ENCODE measurements around the gene WNT7A. TPM values are rescaled to one million over a fixed set of nuclear protein-coding genes. Genes with fewer than 3 reads are reported as not detected.

Gene WNT7A
- total RNA-seq, 1 experiment from 2014 or later = not detected

GRCh38 chr3:13791198-13792050 is 88.4 kb downstream of the WNT7A start:
- no peak overlapping the region for H4K91ac ChIP-seq (ENCODE audit: insufficient read length, low read depth, low read length)
- H2BK20ac ChIP-seq (ENCODE audit: low read depth, low read length, poor library complexity, severe bottlenecking) = no peak overlapping the region
- H2BK120ac ChIP-seq (ENCODE audit: low read depth, low read length, poor library complexity, severe bottlenecking) = no peak overlapping the region
- H3K9me3 ChIP-seq (ENCODE audit: control insufficient read depth, low read depth, low read length) = no peaks in the 10 kb centered on the region
- TF ChIP-seq CTCF (conservative IDR thresholded peaks at IDR 0.05) = no peak
- Mint-ChIP-seq H3K27ac (peak overlapping the region in 1 of 3 experiments; percentile 79; a peak in 1 of 7 replicates), H3K27me3 (ENCODE audit: low read depth) (peaks cover 15% of the 10 kb centered on the region), H3K4me1 (peaks cover 13 to 37% of the 10 kb centered on the region in 2 experiments), H3K4me3 (no peak overlapping the region), H3K9me3 (no peaks in the 10 kb centered on the region; a peak in 1 of 5 replicates), H3K36me3 (ENCODE audit: insufficient read depth in 1 of 3, low read depth in 3 of 3) (no peaks in the 10 kb centered on the region)
- DNase-seq = no peak
- no peak overlapping the region for H3T11ph ChIP-seq (ENCODE audit: low read length)
- H3K4me2 ChIP-seq (ENCODE audit: insufficient read depth, insufficient read length, low read length) = no peak overlapping the region
- no peak overlapping the region for H4K5ac ChIP-seq (ENCODE audit: insufficient read length, low read depth, low read length)
- H3K18ac ChIP-seq (ENCODE audit: insufficient read length, low read depth, low read length) = no peak overlapping the region
- H3K9ac ChIP-seq (ENCODE audit: extremely low read depth, insufficient read length, low read length) = no peak overlapping the region
- H3K27ac ChIP-seq (ENCODE audit: insufficient read length, low read depth, low read length) = no peak overlapping the region
- H3K56ac ChIP-seq (ENCODE audit: insufficient read length, low read depth, low read length) = no peak overlapping the region
- no peaks in the 10 kb centered on the region for H3K79me2 ChIP-seq (ENCODE audit: insufficient read depth, low read length)
- no peaks in the 10 kb centered on the region for H3K79me1 ChIP-seq (ENCODE audit: insufficient read depth, low read depth, low read length, poor library complexity, severe bottlenecking)
- H3K23me2 ChIP-seq (ENCODE audit: insufficient read length, low read depth, low read length, poor library complexity, severe bottlenecking) = no peaks in the 10 kb centered on the region
- H2AK5ac ChIP-seq (ENCODE audit: insufficient read length, low read length) = no peak overlapping the region
- H3K14ac ChIP-seq (ENCODE audit: insufficient read depth, low read length) = no peak overlapping the region
- no peak overlapping the region for H2BK15ac ChIP-seq (ENCODE audit: low read depth, low read length)
- H2BK5ac ChIP-seq (ENCODE audit: insufficient read length, low read length) = no peak overlapping the region
- no peaks in the 10 kb centered on the region for H4K20me1 ChIP-seq (ENCODE audit: control insufficient read depth, insufficient read depth, insufficient read length)
- WGBS (ENCODE audit: extremely low coverage, insufficient read length, low lambda C conversion rate) = no CpG with 5 or more reads among the region's 14 CpGs
- no peak overlapping the region for H3K23ac ChIP-seq (ENCODE audit: insufficient read length, low read depth, low read length)
- no peaks in the 10 kb centered on the region for H3K4me1 ChIP-seq (ENCODE audit: insufficient read depth, low read length)
- H4K8ac ChIP-seq (replicated peaks; ENCODE audit: insufficient read length, low read depth, low read length) = no peak overlapping the region
- no peak overlapping the region for H2AFZ ChIP-seq (ENCODE audit: low read length)
- no peak overlapping the region for H2BK12ac ChIP-seq (ENCODE audit: insufficient read length, low read depth, low read length)
- no peaks in the 10 kb centered on the region for H3K27me3 ChIP-seq (ENCODE audit: insufficient read depth, low read length)
- no peak overlapping the region for H3K4ac ChIP-seq (ENCODE audit: low read depth, low read length)

All from H9 (cell line).